Sigmoid colon (tissue), 4 donors: ENCODE data around the gene RBBP5.

Experiments
- EP300 ChIP-seq, 4 donors: sonication (generic); formaldehyde crosslinking; IDR thresholded peaks; one replicate each; pipeline ENCODE4 v1.6.1; 2017; ENCODE audit warnings: antibody characterized with exemption in 4 of 4
- POLR2A ChIP-seq, 2 donors: fragments of 450-650 bp; IDR thresholded peaks; one replicate each; pipeline ENCODE4 v1.6.1; 2016; ENCODE audit warnings: antibody characterized with exemption in 2 of 2, mild to moderate bottlenecking in 2 of 2, moderate library complexity in 2 of 2
- POLR2AphosphoS5 ChIP-seq, 4 donors: sonication (generic); formaldehyde crosslinking; IDR thresholded peaks; one replicate each; pipeline ENCODE4 v1.6.1; 2017; ENCODE audit warnings: antibody characterized with exemption in 4 of 4
- TF ChIP-seq, protein P1 (sequence below), 4 experiments: fragments of 450-650 bp in 3 of 4; fragments of 200-600 bp in 1 of 4; IDR thresholded peaks; one replicate each; pipeline ENCODE4 v1.5.1; 2016 to 2019; ENCODE audit warnings: antibody characterized with exemption in 4 of 4, mild to moderate bottlenecking in 3 of 4, moderate library complexity in 2 of 4

DNA sequence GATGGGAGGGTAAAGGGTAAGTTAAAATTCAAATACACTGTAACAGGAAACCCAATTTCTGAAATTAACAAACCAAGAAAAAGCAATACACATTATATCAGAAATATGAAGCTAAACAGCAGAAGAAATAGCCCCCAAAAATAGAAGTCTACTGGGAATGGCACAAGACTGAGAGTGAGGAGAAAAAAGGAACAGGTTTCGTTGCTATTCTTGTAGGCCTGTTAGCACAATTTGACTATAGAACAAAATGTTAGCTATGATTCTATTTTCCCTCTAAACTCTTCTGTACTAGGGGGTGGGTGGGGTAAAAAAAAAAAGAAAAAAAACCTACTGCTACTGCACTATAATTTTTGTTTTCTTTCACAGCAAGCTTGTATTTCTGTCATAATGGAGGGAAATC lies 12.5 kb downstream of the RBBP5 start:
- TF ChIP-seq, protein P1, sequence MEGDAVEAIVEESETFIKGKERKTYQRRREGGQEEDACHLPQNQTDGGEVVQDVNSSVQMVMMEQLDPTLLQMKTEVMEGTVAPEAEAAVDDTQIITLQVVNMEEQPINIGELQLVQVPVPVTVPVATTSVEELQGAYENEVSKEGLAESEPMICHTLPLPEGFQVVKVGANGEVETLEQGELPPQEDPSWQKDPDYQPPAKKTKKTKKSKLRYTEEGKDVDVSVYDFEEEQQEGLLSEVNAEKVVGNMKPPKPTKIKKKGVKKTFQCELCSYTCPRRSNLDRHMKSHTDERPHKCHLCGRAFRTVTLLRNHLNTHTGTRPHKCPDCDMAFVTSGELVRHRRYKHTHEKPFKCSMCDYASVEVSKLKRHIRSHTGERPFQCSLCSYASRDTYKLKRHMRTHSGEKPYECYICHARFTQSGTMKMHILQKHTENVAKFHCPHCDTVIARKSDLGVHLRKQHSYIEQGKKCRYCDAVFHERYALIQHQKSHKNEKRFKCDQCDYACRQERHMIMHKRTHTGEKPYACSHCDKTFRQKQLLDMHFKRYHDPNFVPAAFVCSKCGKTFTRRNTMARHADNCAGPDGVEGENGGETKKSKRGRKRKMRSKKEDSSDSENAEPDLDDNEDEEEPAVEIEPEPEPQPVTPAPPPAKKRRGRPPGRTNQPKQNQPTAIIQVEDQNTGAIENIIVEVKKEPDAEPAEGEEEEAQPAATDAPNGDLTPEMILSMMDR (IDR thresholded peaks at IDR 0.05): no peak
- TF ChIP-seq POLR2AphosphoS5 (IDR thresholded peaks at IDR 0.05) (no peak), EP300 (IDR thresholded peaks at IDR 0.05) (no peak), POLR2A (IDR thresholded peaks at IDR 0.05) (no peak)
